Measurements from ENCODE around the gene MCRIP1.

The MCRIP1 gene

GRCh38 chr17:81859906-81860755 is 27.0 kb upstream of the MCRIP1 start, which contains the start of gene P4HB:
Gene P4HB, minus strand, starts transcription at chr17:81860535. Its CDS starts 64 bp downstream, at chr17:81860471.
- peaks cover 24% of the 10 kb centered on the region; the same call in 1 of the 2 replicates for H3K36me3 ChIP-seq (ENCODE audit: insufficient read depth, low read length)
- peak within 1 kb of the TSS; percentile 93 for H3K27ac ChIP-seq (ENCODE audit: low read depth, low read length)
- no peaks in the 10 kb centered on the region for H3K27me3 ChIP-seq (ENCODE audit: insufficient read depth, low read length)
- H3K4me1 ChIP-seq (ENCODE audit: control insufficient read depth, insufficient read depth, low read length, unreplicated experiment) = peaks cover 35% of the 10 kb centered on the region
- H3K4me3 ChIP-seq (ENCODE audit: low read depth, low read length) = peak within 1 kb of the TSS; percentile 88
- H3K79me2 ChIP-seq (ENCODE audit: control insufficient read depth, insufficient read depth, low read length, unreplicated experiment) = peaks cover 77% of the 10 kb centered on the region
- no peak within 1 kb of the TSS for H2AFZ ChIP-seq (ENCODE audit: low read length, unreplicated experiment)

DNA sequence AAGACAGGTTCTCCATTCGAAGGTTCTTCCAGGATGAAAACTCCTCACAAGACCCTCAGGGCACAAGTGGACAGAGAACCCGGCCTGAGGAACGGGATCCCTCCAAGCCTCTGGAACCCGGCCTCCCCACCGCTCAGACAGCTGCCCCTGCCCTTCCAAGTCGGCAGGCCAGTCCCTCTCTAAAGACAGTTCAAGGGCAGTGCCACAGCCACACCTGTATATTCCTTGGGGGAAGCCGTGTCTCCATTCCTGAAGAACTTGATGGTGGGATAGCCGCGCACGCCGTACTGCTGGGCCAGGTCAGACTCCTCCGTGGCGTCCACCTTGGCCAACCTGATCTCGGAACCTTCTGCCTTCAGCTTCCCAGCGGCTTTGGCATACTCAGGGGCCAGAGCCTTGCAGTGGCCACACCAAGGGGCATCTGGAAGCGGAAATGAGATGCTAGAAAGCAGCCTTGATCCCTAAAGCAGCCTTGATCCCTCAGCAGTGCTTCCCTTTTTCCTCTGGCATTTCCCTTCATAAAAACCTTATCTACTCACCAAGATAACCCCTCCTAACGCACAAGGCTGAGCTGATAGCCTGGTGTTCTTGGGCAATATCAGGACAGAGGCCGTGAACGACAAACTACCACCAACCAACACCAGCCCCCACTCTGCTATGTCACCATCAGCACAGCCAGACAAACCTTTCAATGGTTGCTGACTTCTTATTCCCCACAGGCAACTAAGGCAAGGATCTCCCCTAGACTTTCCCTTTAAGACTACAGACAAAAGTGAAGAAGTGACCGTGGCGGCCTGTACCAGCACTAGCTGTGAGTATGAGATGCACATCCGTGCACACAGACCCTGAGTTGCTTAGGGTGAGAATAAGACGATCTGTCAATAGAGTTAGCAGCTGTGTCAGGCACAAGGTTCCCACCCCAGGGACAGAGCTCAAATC is 26.1 kb upstream of the MCRIP1 start:
- H3K4me3 ChIP-seq (ENCODE audit: low read depth, low read length) = peak overlapping the region; percentile 84
- H3K79me2 ChIP-seq (ENCODE audit: control insufficient read depth, insufficient read depth, low read length, unreplicated experiment) = peaks cover 82% of the 10 kb centered on the region
- no peaks in the 10 kb centered on the region for H3K27me3 ChIP-seq (ENCODE audit: insufficient read depth, low read length)
- H2AFZ ChIP-seq (ENCODE audit: low read length, unreplicated experiment) = no peak overlapping the region
- H3K36me3 ChIP-seq (ENCODE audit: insufficient read depth, low read length) = peaks cover 27% of the 10 kb centered on the region; the same call in 1 of the 2 replicates
- peak overlapping the region; percentile 78 for H3K27ac ChIP-seq (ENCODE audit: low read depth, low read length)
- peaks cover 36% of the 10 kb centered on the region for H3K4me1 ChIP-seq (ENCODE audit: control insufficient read depth, insufficient read depth, low read length, unreplicated experiment)

DNA sequence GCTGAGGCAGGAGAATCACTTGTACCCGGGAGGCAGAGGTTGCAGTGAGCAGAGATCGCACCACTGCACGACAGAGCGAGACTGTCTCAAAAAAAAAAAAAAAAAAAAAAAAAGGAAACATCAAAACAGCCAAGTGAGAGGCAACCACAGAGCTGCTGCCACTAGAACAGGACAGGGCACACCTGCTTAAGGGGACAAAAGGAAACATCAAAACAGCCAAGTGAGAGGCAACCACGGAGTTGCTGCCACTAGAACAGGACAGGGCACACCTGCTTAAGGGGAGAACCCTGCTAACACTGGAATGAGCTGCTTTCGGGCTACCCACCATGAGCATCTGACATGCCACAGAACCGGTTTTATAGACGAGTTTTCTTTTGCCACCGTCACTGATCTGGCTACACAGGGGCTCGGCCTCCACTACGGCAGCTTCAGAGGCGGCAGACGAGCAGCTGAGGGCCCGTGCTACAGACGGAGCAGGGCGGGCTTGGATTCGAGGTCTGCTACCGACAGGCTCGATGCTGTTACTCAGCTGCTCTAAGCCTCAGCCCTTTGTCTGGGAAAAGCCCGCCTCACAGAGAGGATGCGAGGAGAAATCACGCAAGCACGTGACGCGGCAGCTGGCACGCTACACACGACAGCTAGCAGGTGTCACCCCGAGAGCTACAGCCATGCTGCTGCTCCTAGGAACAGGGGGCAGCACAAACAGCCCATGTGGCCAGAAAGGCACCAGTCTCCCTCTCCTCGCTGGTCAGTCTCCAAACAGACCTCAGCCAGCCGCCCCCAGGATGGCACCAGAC is 25.3 kb upstream of the MCRIP1 start:
- Histone ChIP-seq H3K4me3 (ENCODE audit: low read depth, low read length) (peak overlapping the region; percentile 84), H2AFZ (ENCODE audit: low read length, unreplicated experiment) (no peak overlapping the region), H3K36me3 (ENCODE audit: insufficient read depth, low read length) (peaks cover 32% of the 10 kb centered on the region; the same call in 1 of the 2 replicates), H3K27me3 (ENCODE audit: insufficient read depth, low read length) (no peaks in the 10 kb centered on the region), H3K4me1 (ENCODE audit: control insufficient read depth, insufficient read depth, low read length, unreplicated experiment) (peaks cover 30% of the 10 kb centered on the region), H3K27ac (ENCODE audit: low read depth, low read length) (no peak overlapping the region; the same call in 1 of the 2 replicates), H3K79me2 (ENCODE audit: control insufficient read depth, insufficient read depth, low read length, unreplicated experiment) (peaks cover 81% of the 10 kb centered on the region)

GRCh38 chr17:81854974-81855774 is 22.1 kb upstream of the MCRIP1 start:
- Histone ChIP-seq H3K27me3 (ENCODE audit: insufficient read depth, low read length) (no peaks in the 10 kb centered on the region), H3K4me1 (ENCODE audit: control insufficient read depth, insufficient read depth, low read length, unreplicated experiment) (peaks cover 20% of the 10 kb centered on the region), H3K27ac (ENCODE audit: low read depth, low read length) (no peak overlapping the region), H3K79me2 (ENCODE audit: control insufficient read depth, insufficient read depth, low read length, unreplicated experiment) (peaks cover 83% of the 10 kb centered on the region), H3K36me3 (ENCODE audit: insufficient read depth, low read length) (peaks cover 53% of the 10 kb centered on the region; the same call in 1 of the 2 replicates), H2AFZ (ENCODE audit: low read length, unreplicated experiment) (no peak overlapping the region), H3K4me3 (ENCODE audit: low read depth, low read length) (no peak overlapping the region)

DNA sequence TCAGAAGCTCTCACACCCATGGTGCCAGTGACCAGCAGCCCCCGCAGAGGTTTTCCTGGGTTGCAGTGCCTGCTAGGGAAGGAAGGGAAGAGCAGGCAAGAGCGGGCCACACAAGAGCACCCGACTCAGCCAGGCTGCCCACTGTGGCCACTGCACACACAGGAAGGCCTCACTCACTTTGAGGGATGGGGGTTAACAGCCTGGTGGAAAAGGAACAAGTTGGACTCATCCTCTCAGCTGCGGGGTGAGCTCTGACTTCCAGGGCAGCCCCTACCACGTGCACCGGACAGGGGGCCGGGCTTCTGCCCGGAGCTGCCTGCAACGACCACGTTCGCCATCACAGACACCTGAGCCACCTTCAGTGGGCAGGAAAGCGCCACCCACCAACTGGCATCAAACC is 19.1 kb upstream of the MCRIP1 start:
- Histone ChIP-seq H3K27ac (ENCODE audit: low read depth, low read length) (no peak overlapping the region), H3K4me1 (ENCODE audit: control insufficient read depth, insufficient read depth, low read length, unreplicated experiment) (peaks cover 5% of the 10 kb centered on the region), H2AFZ (ENCODE audit: low read length, unreplicated experiment) (no peak overlapping the region), H3K36me3 (ENCODE audit: insufficient read depth, low read length) (peaks cover 44% of the 10 kb centered on the region; the same call in 1 of the 2 replicates), H3K79me2 (ENCODE audit: control insufficient read depth, insufficient read depth, low read length, unreplicated experiment) (peaks cover 54% of the 10 kb centered on the region), H3K4me3 (ENCODE audit: low read depth, low read length) (no peak overlapping the region), H3K27me3 (ENCODE audit: insufficient read depth, low read length) (no peaks in the 10 kb centered on the region)

- no peak overlapping the region for H2AFZ ChIP-seq (ENCODE audit: low read length, unreplicated experiment)
- peaks cover 52% of the 10 kb centered on the region; the same call in 1 of the 2 replicates for H3K36me3 ChIP-seq (ENCODE audit: insufficient read depth, low read length)
- no peaks in the 10 kb centered on the region for H3K27me3 ChIP-seq (ENCODE audit: insufficient read depth, low read length)
- no peak overlapping the region for H3K4me3 ChIP-seq (ENCODE audit: low read depth, low read length)
- H3K27ac ChIP-seq (ENCODE audit: low read depth, low read length) = no peak overlapping the region
- peaks cover 48% of the 10 kb centered on the region for H3K79me2 ChIP-seq (ENCODE audit: control insufficient read depth, insufficient read depth, low read length, unreplicated experiment)
- peaks cover 5% of the 10 kb centered on the region for H3K4me1 ChIP-seq (ENCODE audit: control insufficient read depth, insufficient read depth, low read length, unreplicated experiment)
Measured at GRCh38 chr17:81851423-81851822, 18.3 kb upstream of the MCRIP1 start.

- Histone ChIP-seq H3K79me2 (ENCODE audit: control insufficient read depth, insufficient read depth, low read length, unreplicated experiment) (peaks cover 32% of the 10 kb centered on the region), H3K4me1 (ENCODE audit: control insufficient read depth, insufficient read depth, low read length, unreplicated experiment) (no peaks in the 10 kb centered on the region), H3K36me3 (ENCODE audit: insufficient read depth, low read length) (peaks cover 51% of the 10 kb centered on the region; the same call in 1 of the 2 replicates), H3K27ac (ENCODE audit: low read depth, low read length) (no peak overlapping the region), H2AFZ (ENCODE audit: low read length, unreplicated experiment) (no peak overlapping the region), H3K27me3 (ENCODE audit: insufficient read depth, low read length) (no peaks in the 10 kb centered on the region), H3K4me3 (ENCODE audit: low read depth, low read length) (no peak overlapping the region)
Measured at GRCh38 chr17:81849457-81849856, 16.4 kb upstream of the MCRIP1 start.

DNA sequence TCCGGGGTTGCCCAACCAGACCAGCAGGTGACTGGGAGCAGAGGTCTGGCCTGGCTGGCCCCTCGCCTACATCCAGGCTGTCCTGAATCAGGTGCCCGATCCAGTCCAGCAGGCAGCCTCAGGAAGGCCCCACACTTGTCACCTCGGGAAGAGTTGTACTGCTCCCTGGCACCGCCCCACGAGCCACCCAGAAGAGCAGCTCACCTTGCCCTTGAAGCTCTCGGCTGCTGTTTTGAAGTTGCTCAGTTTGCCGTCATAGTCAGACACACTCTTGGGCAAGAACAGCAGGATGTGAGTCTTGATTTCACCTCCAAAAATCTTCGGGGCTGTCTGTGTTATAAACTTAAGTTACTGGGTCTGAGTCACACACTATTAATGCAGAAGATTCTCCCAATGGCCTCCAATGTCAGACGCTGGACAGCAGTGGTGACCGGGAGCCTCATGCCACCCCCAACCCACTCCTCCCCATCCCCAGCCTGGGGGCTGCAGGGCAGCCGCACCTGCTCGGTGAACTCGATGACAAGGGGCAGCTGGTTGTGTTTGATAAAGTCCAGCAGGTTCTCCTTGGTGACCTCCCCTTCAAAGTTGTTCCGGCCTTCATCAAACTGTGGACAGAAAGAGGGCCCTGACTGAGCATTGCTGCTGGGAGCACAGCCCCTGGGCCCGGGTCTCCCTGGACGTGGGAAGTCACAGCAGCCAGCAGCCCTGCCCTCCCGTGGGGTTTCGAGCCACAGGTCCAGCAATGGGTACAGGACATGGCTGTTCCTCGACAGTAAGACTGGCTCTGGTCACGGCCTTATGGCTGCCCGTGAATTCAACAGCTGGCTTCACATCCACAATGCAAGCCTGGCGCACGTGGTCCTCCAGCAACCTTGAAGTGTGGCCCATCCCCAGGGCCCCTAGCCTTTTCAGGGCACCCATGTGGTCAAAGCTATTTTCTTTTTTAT is 13.9 kb upstream of the MCRIP1 start:
- no peaks in the 10 kb centered on the region for H3K4me1 ChIP-seq (ENCODE audit: control insufficient read depth, insufficient read depth, low read length, unreplicated experiment)
- H3K36me3 ChIP-seq (ENCODE audit: insufficient read depth, low read length) = peaks cover 45% of the 10 kb centered on the region; the same call in 1 of the 2 replicates
- peaks cover 11% of the 10 kb centered on the region for H3K79me2 ChIP-seq (ENCODE audit: control insufficient read depth, insufficient read depth, low read length, unreplicated experiment)
- no peak overlapping the region for H3K27ac ChIP-seq (ENCODE audit: low read depth, low read length)
- H3K27me3 ChIP-seq (ENCODE audit: insufficient read depth, low read length) = no peaks in the 10 kb centered on the region
- no peak overlapping the region for H2AFZ ChIP-seq (ENCODE audit: low read length, unreplicated experiment)
- H3K4me3 ChIP-seq (ENCODE audit: low read depth, low read length) = no peak overlapping the region

Data from ACC112 (cell line).